HFFc6 (cell line): ENCODE results near the gene ZNF768. TPM values are rescaled to one million over a fixed set of nuclear protein-coding genes. Genes with fewer than 3 reads are reported as not detected.

ENCODE experiments used
- DNase-seq: peaks from one replicate; pipeline ENCODE4 v3.0.0-alpha.2; 2018
- H3K27ac Mint-ChIP-seq: 2 replicates; pipeline ENCODE4 v1.8.0; 2020; ENCODE audit warnings: mild to moderate bottlenecking, mixed read lengths
- H3K27me3 Mint-ChIP-seq: 2 replicates; pipeline ENCODE4 v1.8.0; 2021; ENCODE audit warnings: mild to moderate bottlenecking, moderate library complexity, mixed read lengths; ENCODE audit not compliant: insufficient read depth
- H3K36me3 Mint-ChIP-seq: 2 replicates; pipeline ENCODE4 v1.8.0; 2021; ENCODE audit warnings: low read depth, mixed read lengths
- H3K4me1 Mint-ChIP-seq: 2 replicates; pipeline ENCODE4 v1.8.0; 2020; ENCODE audit warnings: low read depth, mixed read lengths
- H3K4me3 Mint-ChIP-seq: 2 replicates; pipeline ENCODE4 v1.8.0; 2020; ENCODE audit warnings: mild to moderate bottlenecking, moderate library complexity, mixed read lengths
- H3K9me3 Mint-ChIP-seq: 2 replicates; pipeline ENCODE4 v1.8.0; 2020; ENCODE audit warnings: mild to moderate bottlenecking, mixed read lengths
- CTCF ChIP-seq: fragments of 200-600 bp; sonication (generic); IDR thresholded peaks from 2 replicates; pipeline ENCODE4 v1.5.0; 2021; ENCODE audit warnings: antibody characterized with exemption, mild to moderate bottlenecking
- total RNA-seq, 6 experiments: library from RNA; stranded (reverse); fragmentation: NEBNext Ultra II Directional; extraction: Animal tissue kit (Norgen Biotek cat#: 25700); gene quantifications; 2 replicates in 1 of 6; 3 replicates in 5 of 6; pipeline ENCODE4 v1.2.3, GENCODE V29; 2021

The ZNF768 gene
- total RNA-seq, 6 experiments from 2014 or later, result 19.8 to 22.8 (median 20.8) TPM

GRCh38 chr16:30566531-30566930 lies 40.2 kb upstream of the ZNF768 start:
- no peaks in the 10 kb centered on the region for H3K36me3 Mint-ChIP-seq
- H3K27me3 Mint-ChIP-seq, result peaks cover 4% of the 10 kb centered on the region
- H3K27ac Mint-ChIP-seq, result no peak overlapping the region
- DNase-seq, result no peak
- no peak for TF ChIP-seq CTCF
- no peaks in the 10 kb centered on the region for H3K9me3 Mint-ChIP-seq
- H3K4me3 Mint-ChIP-seq, result no peak overlapping the region
- H3K4me1 Mint-ChIP-seq, result peaks cover 7% of the 10 kb centered on the region

- no peak for TF ChIP-seq CTCF
- Mint-ChIP-seq H3K4me3 (no peak overlapping the region), H3K27me3 (peaks cover 4% of the 10 kb centered on the region), H3K27ac (no peak overlapping the region), H3K36me3 (no peaks in the 10 kb centered on the region), H3K4me1 (peaks cover 7% of the 10 kb centered on the region), H3K9me3 (no peaks in the 10 kb centered on the region)
- no peak for DNase-seq
Measured at GRCh38 chr16:30565984-30566383, 39.6 kb upstream of the ZNF768 start.

- peaks cover 7% of the 10 kb centered on the region for H3K4me1 Mint-ChIP-seq
- peaks cover 4% of the 10 kb centered on the region for H3K27me3 Mint-ChIP-seq
- no peaks in the 10 kb centered on the region for H3K9me3 Mint-ChIP-seq
- H3K4me3 Mint-ChIP-seq, result no peak overlapping the region
- no peak for TF ChIP-seq CTCF
- no peaks in the 10 kb centered on the region for H3K36me3 Mint-ChIP-seq
- no peak overlapping the region for H3K27ac Mint-ChIP-seq
- DNase-seq, result no peak
Measured at GRCh38 chr16:30565526-30565925, 39.2 kb upstream of the ZNF768 start.

- no peaks in the 10 kb centered on the region for H3K9me3 Mint-ChIP-seq
- H3K27me3 Mint-ChIP-seq, result peaks cover 4% of the 10 kb centered on the region
- TF ChIP-seq CTCF, result no peak
- no peak overlapping the region for H3K4me3 Mint-ChIP-seq
- DNase-seq, result no peak
- no peaks in the 10 kb centered on the region for H3K36me3 Mint-ChIP-seq
- H3K27ac Mint-ChIP-seq, result no peak overlapping the region
- H3K4me1 Mint-ChIP-seq, result peaks cover 12% of the 10 kb centered on the region; the same call in 1 of the 2 replicates
Measured at GRCh38 chr16:30562021-30562420, 35.7 kb upstream of the ZNF768 start.

GRCh38 chr16:30561089-30561816 lies 34.9 kb upstream of the ZNF768 start:
- H3K4me3 Mint-ChIP-seq, result no peak overlapping the region
- TF ChIP-seq CTCF, result no peak
- peaks cover 4% of the 10 kb centered on the region for H3K27me3 Mint-ChIP-seq
- no peaks in the 10 kb centered on the region for H3K9me3 Mint-ChIP-seq
- H3K4me1 Mint-ChIP-seq, result peaks cover 14% of the 10 kb centered on the region
- H3K36me3 Mint-ChIP-seq, result peaks cover 2% of the 10 kb centered on the region
- no peak for DNase-seq
- no peak overlapping the region for H3K27ac Mint-ChIP-seq
